ENCODE data around the gene WIPI1. TPM values are rescaled to one million over a fixed set of nuclear protein-coding genes. Genes with fewer than 3 reads are reported as not detected.

WIPI1 gene
- total RNA-seq, 1 donor from 2014 or later, result 79.5 TPM

DNA sequence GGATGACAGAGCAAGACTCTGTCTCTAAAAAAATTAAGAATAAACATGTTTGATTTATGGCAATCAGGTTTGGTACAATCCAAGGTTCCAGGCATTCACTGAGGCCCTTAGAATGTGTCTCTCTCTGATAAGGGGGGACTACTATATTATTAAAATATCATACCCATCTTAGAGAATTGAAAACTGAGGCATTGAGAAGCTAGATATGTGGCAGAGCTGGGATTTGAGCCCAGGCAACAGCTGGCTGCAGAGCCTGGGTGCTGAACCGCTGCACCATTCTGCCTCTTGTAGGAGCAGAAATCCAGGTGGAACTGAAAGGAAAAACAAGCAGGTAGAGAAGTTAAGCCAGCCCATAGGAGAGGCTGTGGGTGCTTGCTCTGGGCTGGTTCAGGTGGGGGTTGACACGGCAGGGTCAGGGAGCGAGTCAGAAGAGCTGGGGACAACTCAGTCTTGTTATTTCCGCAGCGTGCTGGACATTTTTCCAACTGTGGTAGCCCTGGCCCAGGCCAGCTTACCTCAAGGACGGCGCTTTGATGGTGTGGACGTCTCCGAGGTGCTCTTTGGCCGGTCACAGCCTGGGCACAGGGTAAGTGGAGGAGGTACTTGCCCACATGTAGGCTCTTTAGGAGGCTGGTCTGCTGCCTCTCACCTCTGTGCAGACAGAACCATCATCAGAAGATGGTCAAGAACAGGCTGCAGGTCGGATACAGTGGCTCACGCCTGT lies 62.5 kb downstream of the WIPI1 start:
- H3K4me3 ChIP-seq (ENCODE audit: low read depth, low read length), result no peak overlapping the region
- DNase-seq (ENCODE audit: low read depth) (no peak), FAIRE-seq (no peak)
- no peaks in the 10 kb centered on the region for H3K36me3 ChIP-seq (ENCODE audit: control insufficient read depth, insufficient read depth, low read length)
- no peaks in the 10 kb centered on the region for H3K27me3 ChIP-seq (ENCODE audit: control insufficient read depth, insufficient read depth, low read length)
- TF ChIP-seq, protein P1, sequence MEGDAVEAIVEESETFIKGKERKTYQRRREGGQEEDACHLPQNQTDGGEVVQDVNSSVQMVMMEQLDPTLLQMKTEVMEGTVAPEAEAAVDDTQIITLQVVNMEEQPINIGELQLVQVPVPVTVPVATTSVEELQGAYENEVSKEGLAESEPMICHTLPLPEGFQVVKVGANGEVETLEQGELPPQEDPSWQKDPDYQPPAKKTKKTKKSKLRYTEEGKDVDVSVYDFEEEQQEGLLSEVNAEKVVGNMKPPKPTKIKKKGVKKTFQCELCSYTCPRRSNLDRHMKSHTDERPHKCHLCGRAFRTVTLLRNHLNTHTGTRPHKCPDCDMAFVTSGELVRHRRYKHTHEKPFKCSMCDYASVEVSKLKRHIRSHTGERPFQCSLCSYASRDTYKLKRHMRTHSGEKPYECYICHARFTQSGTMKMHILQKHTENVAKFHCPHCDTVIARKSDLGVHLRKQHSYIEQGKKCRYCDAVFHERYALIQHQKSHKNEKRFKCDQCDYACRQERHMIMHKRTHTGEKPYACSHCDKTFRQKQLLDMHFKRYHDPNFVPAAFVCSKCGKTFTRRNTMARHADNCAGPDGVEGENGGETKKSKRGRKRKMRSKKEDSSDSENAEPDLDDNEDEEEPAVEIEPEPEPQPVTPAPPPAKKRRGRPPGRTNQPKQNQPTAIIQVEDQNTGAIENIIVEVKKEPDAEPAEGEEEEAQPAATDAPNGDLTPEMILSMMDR (IDR thresholded peaks at IDR 0.05; ENCODE audit: insufficient read depth, low read length, severe bottlenecking), result no peak

DNA sequence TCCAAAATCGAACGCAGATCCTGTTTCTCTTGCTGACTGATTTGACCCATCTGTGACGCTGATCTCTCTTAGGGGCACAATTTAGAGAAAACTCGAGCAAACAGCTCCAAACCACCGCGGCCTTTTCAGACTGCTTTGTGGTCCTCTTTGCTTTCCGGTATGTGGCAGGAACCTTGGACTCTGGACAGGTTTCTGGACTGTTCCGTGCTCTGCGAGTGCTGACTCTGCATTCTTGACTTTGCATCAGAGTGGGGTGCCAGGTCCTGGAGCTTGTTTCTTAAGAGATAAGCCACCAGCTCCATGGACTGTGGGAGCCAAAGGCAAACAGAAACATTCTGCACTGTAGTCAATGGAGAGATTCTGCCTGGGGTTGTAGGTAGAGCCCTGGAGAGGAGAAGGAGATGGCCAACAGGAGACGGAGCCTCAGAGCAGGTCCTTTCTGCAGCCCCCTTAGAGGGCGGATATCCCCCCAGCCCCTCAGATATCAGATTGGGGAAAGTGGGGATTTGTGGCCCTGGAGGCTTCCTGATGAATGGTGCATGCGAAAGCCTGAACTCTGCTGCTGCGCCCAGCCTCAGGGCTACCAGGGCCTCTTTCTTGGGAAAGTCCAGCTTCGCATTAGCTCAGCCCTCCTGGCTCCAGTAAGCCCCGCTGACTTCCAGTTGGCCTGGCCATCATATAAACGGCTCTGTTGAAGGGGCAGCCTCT lies 65.6 kb downstream of the WIPI1 start:
- TF ChIP-seq, protein P1 (IDR thresholded peaks at IDR 0.05; ENCODE audit: insufficient read depth, low read length, severe bottlenecking), result no peak
- FAIRE-seq (no peak), DNase-seq (ENCODE audit: low read depth) (no peak)
- no peaks in the 10 kb centered on the region for H3K36me3 ChIP-seq (ENCODE audit: control insufficient read depth, insufficient read depth, low read length)
- no peaks in the 10 kb centered on the region for H3K27me3 ChIP-seq (ENCODE audit: control insufficient read depth, insufficient read depth, low read length)
- H3K4me3 ChIP-seq (ENCODE audit: low read depth, low read length), result no peak overlapping the region

DNA sequence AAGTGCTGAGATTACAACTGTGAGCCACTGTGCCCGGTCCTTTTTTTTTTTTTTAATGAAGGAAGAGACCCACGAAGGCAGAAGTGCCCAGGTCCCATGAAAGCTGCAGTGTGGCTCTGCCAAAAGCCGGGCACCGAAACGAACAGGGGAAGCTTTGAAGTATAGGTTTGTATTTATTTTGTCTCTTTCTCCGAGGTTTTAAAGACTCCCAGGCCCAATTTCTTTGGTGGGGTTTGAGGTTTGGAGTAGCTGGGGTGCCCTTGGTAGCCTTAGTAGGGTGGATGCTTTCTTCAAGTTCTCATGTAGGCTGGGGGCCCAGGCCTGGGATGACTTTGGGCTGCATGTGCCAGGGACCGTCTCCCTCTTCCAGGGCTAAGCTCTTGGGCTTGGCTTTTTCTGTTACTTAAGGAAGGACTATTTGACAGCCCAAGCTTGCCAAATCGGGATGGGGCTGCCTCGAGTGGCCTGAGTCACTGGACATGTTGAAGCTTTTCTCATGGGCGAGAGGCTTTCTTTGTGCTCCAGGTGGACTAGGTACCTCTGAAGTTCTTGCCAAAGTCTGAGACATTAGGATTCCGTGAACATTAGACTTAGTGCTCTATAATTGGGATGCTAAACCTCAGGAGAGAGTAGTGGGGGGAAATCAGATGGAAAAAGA lies 66.3 kb downstream of the WIPI1 start:
- TF ChIP-seq, protein P1 (IDR thresholded peaks at IDR 0.05; ENCODE audit: insufficient read depth, low read length, severe bottlenecking), result no peak
- no peak overlapping the region for H3K4me3 ChIP-seq (ENCODE audit: low read depth, low read length)
- DNase-seq (ENCODE audit: low read depth) (peak; percentile 50), FAIRE-seq (no peak)
- H3K27me3 ChIP-seq (ENCODE audit: control insufficient read depth, insufficient read depth, low read length), result no peaks in the 10 kb centered on the region
- H3K36me3 ChIP-seq (ENCODE audit: control insufficient read depth, insufficient read depth, low read length), result no peaks in the 10 kb centered on the region

DNA sequence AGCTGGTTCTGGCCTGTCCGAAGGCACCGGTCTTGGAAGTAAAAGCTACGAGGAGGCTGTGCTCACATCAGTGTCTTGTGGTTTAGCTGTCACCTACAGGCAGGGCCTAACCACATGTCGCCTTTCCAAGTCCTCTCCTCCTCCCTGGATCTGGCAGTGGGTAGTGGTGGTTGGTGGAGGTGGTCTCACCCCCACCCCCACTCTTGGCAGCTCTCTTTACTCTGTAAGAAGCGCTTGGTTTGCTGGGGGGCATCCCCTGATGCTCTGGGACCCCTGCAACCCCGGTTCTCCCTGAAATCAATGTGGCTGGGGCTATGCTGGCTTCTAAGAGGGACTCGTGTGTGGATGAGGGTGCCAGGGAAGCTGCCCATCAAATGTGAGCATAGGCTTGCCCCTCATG lies 68.3 kb downstream of the WIPI1 start:
- DNase-seq (ENCODE audit: low read depth) (no peak), FAIRE-seq (no peak)
- Histone ChIP-seq H3K36me3 (ENCODE audit: control insufficient read depth, insufficient read depth, low read length) (no peaks in the 10 kb centered on the region), H3K27me3 (ENCODE audit: control insufficient read depth, insufficient read depth, low read length) (no peaks in the 10 kb centered on the region), H3K4me3 (ENCODE audit: low read depth, low read length) (no peak overlapping the region)
- TF ChIP-seq, protein P1 (IDR thresholded peaks at IDR 0.05; ENCODE audit: insufficient read depth, low read length, severe bottlenecking), result no peak

DNA sequence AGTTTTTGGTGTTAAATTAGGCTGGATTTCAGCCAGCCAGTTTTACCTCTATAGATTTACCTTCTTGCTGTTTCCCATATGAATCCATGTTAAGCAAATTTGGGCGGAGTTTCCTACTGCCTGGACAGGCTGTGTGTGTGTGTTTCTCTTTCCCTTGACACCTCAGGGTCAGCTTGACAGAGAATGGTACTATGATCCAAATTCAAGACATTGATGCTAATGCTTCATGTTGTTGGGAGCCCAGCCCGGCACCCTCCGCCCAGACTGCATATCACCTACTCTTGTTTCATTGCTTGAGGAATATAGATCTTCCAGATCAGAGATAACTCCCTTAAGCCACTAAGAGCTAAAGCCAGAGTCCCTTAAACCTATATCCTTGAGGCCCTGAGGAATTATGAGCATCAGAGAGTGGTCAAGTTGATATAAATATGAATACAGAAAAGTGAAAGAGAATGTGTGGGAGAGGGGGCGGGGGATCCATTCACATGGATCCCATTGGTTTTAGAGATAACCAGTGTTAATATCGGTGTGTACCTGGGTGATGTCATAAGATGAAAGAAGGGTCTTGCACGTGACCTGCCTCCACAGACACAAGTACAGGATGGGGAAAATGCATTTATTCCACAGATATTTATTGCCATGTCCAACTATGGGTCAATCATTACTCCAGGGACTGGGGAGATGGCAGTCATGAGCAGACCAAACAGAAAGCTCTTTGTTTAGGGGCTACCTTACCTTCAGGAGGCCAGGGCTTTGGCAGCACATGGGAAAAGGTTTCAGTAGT lies 69.7 kb downstream of the WIPI1 start:
- no peaks in the 10 kb centered on the region for H3K36me3 ChIP-seq (ENCODE audit: control insufficient read depth, insufficient read depth, low read length)
- no peak overlapping the region for H3K4me3 ChIP-seq (ENCODE audit: low read depth, low read length)
- DNase-seq (ENCODE audit: low read depth), result no peak
- FAIRE-seq, result no peak
- TF ChIP-seq, protein P1 (IDR thresholded peaks at IDR 0.05; ENCODE audit: insufficient read depth, low read length, severe bottlenecking), result no peak
- H3K27me3 ChIP-seq (ENCODE audit: control insufficient read depth, insufficient read depth, low read length), result no peaks in the 10 kb centered on the region
